GM12873 (cell line): ENCODE data around the gene PKD2.

Experiments
- CTCF ChIP-seq: IDR thresholded peaks from 2 replicates; pipeline ENCODE4 v1.5.1; 2012; ENCODE audit warnings: low read depth, mild to moderate bottlenecking, moderate library complexity, low read length, control low read depth; ENCODE audit not compliant: insufficient read depth; ENCODE audit errors: missing control alignments

The PKD2 gene

GRCh38 chr4:88115587-88115986 lies 108.2 kb downstream of the PKD2 start:
- TF ChIP-seq CTCF = no peak

- no peak for TF ChIP-seq CTCF
Measured at GRCh38 chr4:88119943-88120342, 112.5 kb downstream of the PKD2 start.
